Tibial nerve (tissue), 4 donors: Measurements from ENCODE around the gene HLCS. TPM values are rescaled to one million over a fixed set of nuclear protein-coding genes. Genes with fewer than 3 reads are reported as not detected.
"Not testable (repeated sequence)": the region's sequence is repeated elsewhere in the genome, so short reads cannot be mapped to it uniquely, and the experiment has no call there.

Experiments used
- DNase-seq, 2 donors: peaks; one replicate each; pipeline ENCODE4 v3.0.0-alpha.2; 2019; ENCODE audit warnings: low spot score in 2 of 2
- H3K27ac ChIP-seq, 4 donors: fragments of 200-600 bp; sonication (generic) in 3 of 4; one replicate each; pipeline ENCODE4 v1.5.1; 2017 to 2019; ENCODE audit warnings: mild to moderate bottlenecking in 1 of 4
- H3K27me3 ChIP-seq, 2 donors: fragments of 200-600 bp; sonication (generic) in 1 of 2; one replicate each; pipeline versions ENCODE4 v1.5.1 to v1.6.0; 2017 to 2019
- H3K36me3 ChIP-seq, 3 donors: fragments of 200-600 bp; sonication (generic); one replicate each; pipeline ENCODE4 v1.5.1; 2018 to 2019
- H3K4me1 ChIP-seq, 4 donors: fragments of 200-600 bp; sonication (generic) in 3 of 4; one replicate each; pipeline ENCODE4 v1.5.1; 2017 to 2019
- H3K4me3 ChIP-seq, 4 donors: fragments of 200-600 bp; sonication (generic) in 3 of 4; one replicate each; pipeline ENCODE4 v1.5.1; 2017 to 2019; ENCODE audit warnings: mild to moderate bottlenecking in 1 of 4, moderate library complexity in 1 of 4
- H3K9me3 ChIP-seq, 4 donors: fragments of 200-600 bp; sonication (generic) in 3 of 4; one replicate each; pipeline ENCODE4 v1.5.1; 2017 to 2019
- EP300 ChIP-seq, 2 donors: sonication (generic); formaldehyde crosslinking; IDR thresholded peaks; one replicate each; pipeline ENCODE4 v1.6.1; 2017; ENCODE audit warnings: antibody characterized with exemption in 2 of 2, mild to moderate bottlenecking in 1 of 2
- POLR2A ChIP-seq, 2 donors: fragments of 450-650 bp; IDR thresholded peaks; one replicate each; pipeline ENCODE4 v1.6.1; 2017; ENCODE audit warnings: antibody characterized with exemption in 2 of 2, mild to moderate bottlenecking in 2 of 2, moderate library complexity in 2 of 2
- WGBS, 2 donors: methylation state at CpG; one replicate each; pipeline ENCODE4 v1.1.5; 2018; 5-methylcytosine and 5-hydroxymethylcytosine counted together
- total RNA-seq, 4 donors: library from RNA; depleted of rRNA; stranded (reverse); fragments of >200 nt; gene quantifications; one replicate each; pipeline ENCODE4 v1.1.0, GENCODE V29; 2016
- TF ChIP-seq, protein P1 (sequence below), 5 experiments: fragments of 200-600 bp in 3 of 5; fragments of 450-650 bp in 2 of 5; sonication (generic) in 3 of 5; IDR thresholded peaks; one replicate each; pipeline ENCODE4 v1.5.1; 2016 to 2019; ENCODE audit warnings: antibody characterized with exemption in 5 of 5, mild to moderate bottlenecking in 3 of 5, moderate library complexity in 2 of 5

The HLCS gene
- total RNA-seq, 4 donors from 2014 or later, result 14.4 to 19.0 (median 17.4) TPM

DNA sequence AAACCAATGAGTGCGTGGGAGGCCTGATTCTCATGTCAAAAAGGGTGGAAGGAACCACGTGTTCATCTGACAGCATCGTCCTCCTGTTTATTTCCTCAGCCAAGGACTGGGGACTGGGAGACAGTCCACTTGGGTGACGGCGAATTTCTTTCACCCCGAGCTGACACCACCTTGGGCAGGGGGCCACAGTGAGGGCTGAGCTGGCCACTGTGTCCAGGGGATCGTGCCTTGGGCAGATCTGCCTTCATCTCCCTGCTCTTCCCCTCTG lies 145.5 kb downstream of the HLCS start:
- Histone ChIP-seq H3K27me3 (no peaks in the 10 kb centered on the region), H3K4me3 (no peak overlapping the region), H3K27ac (no peak overlapping the region), H3K9me3 (peaks cover 0 to 2% (median 0%) of the 10 kb centered on the region in 4 donors), H3K4me1 (no peaks in the 10 kb centered on the region), H3K36me3 (peaks cover 0 to 35% (median 0%) of the 10 kb centered on the region in 3 donors)
- DNase-seq, result no peak
- TF ChIP-seq, protein P1, sequence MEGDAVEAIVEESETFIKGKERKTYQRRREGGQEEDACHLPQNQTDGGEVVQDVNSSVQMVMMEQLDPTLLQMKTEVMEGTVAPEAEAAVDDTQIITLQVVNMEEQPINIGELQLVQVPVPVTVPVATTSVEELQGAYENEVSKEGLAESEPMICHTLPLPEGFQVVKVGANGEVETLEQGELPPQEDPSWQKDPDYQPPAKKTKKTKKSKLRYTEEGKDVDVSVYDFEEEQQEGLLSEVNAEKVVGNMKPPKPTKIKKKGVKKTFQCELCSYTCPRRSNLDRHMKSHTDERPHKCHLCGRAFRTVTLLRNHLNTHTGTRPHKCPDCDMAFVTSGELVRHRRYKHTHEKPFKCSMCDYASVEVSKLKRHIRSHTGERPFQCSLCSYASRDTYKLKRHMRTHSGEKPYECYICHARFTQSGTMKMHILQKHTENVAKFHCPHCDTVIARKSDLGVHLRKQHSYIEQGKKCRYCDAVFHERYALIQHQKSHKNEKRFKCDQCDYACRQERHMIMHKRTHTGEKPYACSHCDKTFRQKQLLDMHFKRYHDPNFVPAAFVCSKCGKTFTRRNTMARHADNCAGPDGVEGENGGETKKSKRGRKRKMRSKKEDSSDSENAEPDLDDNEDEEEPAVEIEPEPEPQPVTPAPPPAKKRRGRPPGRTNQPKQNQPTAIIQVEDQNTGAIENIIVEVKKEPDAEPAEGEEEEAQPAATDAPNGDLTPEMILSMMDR (IDR thresholded peaks at IDR 0.05), result no peak
- TF ChIP-seq POLR2A (IDR thresholded peaks at IDR 0.05) (no peak), EP300 (IDR thresholded peaks at IDR 0.05) (no peak)
- WGBS, 2 donors, result 54 to 60% methylated on average over 7 of the region's 7 CpGs

DNA sequence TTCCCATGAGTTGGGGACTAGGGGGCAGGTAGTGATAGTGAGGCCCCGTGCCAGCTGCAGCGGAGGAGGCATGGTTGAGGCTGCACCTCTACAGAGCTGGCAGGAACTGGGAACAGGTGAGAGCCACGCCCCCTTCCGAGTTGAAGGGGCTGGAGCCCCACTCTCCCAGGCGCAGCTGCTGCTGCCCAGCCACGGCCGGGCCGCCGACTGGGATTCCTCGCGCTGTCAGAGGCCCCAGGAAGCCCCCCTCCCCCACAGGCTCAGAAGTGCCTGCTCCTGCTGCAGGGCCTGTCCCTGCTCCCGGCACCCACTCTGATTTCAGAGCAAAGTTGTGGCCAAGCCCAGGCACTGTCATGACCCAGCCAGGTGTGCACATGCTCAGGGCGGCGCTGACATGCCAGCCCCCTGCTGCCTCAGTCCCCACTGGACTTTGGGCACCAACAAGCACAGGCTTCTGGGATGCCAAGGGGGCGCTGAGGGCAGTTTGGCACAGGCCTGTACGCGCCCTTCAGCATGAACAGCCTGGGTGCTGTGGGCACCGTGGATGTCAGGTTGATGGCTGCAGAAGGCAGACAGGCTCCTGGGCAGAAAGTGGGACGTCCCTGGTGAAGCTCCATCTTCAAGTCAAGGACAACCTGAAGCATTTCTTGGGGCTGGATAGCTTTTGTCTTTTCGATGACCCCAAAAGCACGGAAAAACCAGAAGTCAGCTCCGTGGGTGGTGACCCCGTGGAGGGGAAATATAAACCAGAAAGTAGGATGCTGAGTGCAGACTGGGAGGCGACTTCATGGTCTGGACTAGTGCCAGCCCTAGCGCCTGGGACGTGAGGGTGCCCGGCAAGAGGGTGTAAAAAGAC lies 146.1 kb downstream of the HLCS start:
- Histone ChIP-seq H3K27me3 (no peaks in the 10 kb centered on the region), H3K9me3 (peaks cover 0 to 2% (median 0%) of the 10 kb centered on the region in 4 donors), H3K36me3 (peaks cover 0 to 32% (median 0%) of the 10 kb centered on the region in 3 donors), H3K4me3 (no peak overlapping the region), H3K27ac (no peak overlapping the region), H3K4me1 (no peaks in the 10 kb centered on the region)
- no peak for DNase-seq
- WGBS, 2 donors, result 61 to 75% methylated on average over 16 to 23 of the region's 27 CpGs
- TF ChIP-seq EP300 (IDR thresholded peaks at IDR 0.05), result no peak
- TF ChIP-seq POLR2A (IDR thresholded peaks at IDR 0.05), result no peak
- TF ChIP-seq, protein P1 (IDR thresholded peaks at IDR 0.05), result no peak

DNA sequence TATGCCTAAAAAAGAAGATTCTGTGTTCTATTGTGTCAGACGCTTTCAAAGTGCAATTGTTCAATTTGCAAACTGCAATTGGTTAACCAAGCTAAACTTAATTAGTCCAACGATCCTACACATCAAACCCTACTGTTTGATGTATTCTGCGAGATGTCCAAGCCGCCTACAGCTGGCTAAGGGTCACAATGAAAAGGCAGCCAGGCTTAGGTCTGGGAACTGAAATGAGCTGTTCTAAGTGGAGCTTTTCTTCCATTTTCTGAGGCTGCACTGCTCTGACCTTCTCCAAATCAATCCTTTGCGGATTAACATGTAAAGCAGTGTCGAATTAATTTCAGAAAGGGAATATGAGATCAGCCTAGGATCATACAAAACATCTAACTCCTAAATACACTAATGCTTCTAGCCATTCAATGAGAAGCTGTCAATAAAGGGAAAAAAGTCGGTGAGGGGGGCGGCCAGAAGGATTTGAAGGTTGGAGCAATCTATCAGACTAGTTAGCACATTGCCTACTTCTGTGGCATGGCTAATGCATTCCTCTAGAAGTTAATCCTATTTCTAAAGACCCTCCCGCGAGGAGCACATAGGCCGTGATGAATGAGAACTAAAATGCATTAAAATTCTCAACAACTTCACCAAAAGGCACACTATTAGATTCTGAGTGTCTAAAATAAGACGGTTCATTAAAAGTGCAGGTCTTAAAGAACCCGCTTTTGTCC lies 148.6 kb downstream of the HLCS start:
- Histone ChIP-seq H3K27ac (no peak overlapping the region), H3K27me3 (no peaks in the 10 kb centered on the region), H3K4me3 (no peak overlapping the region), H3K4me1 (no peaks in the 10 kb centered on the region), H3K36me3 (peaks cover 0 to 15% (median 0%) of the 10 kb centered on the region in 3 donors), H3K9me3 (no peaks in the 10 kb centered on the region)
- TF ChIP-seq POLR2A (IDR thresholded peaks at IDR 0.05) (no peak), EP300 (IDR thresholded peaks at IDR 0.05) (no peak)
- TF ChIP-seq, protein P1 (IDR thresholded peaks at IDR 0.05), result no peak
- no peak for DNase-seq
- WGBS, 2 donors, result 77 to 80% methylated on average over 13 of the region's 13 CpGs

DNA sequence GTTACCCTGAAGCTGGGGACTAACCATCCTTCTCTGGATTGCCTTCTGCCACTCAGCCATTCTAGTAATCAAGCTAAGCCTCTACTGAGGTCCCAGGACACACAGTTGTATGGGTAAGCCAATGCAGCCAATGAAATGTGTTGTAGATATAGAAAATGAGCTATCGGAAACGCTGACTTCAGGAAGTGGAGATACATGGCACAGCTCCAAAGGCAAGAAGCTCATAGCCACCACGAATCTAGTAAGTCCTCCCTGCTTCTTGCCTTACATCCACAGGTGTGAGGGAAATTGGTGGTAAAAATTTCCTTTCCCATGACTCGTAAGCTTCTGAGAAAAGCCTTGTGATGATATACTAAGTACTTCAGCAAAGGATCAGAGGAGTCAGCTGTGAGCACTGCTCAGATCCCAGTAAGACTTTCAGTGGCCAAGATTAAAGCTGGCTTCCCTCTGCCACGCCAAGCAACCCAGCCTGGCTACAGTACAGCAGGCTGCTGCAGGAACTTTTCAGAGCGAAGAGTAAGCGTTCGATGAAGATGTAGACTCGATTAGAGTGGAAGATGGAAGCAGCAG lies 149.8 kb downstream of the HLCS start:
- Histone ChIP-seq H3K9me3 (no peaks in the 10 kb centered on the region), H3K4me3 (no peak overlapping the region), H3K4me1 (no peaks in the 10 kb centered on the region), H3K36me3 (peaks cover 0 to 8% (median 0%) of the 10 kb centered on the region in 3 donors), H3K27me3 (no peaks in the 10 kb centered on the region), H3K27ac (no peak overlapping the region)
- 87 to 90% methylated on average over 9 of the region's 9 CpGs for WGBS, 2 donors
- no peak for TF ChIP-seq EP300 (IDR thresholded peaks at IDR 0.05)
- TF ChIP-seq POLR2A (IDR thresholded peaks at IDR 0.05), result no peak
- TF ChIP-seq, protein P1 (IDR thresholded peaks at IDR 0.05), result no peak
- DNase-seq, result no peak

DNA sequence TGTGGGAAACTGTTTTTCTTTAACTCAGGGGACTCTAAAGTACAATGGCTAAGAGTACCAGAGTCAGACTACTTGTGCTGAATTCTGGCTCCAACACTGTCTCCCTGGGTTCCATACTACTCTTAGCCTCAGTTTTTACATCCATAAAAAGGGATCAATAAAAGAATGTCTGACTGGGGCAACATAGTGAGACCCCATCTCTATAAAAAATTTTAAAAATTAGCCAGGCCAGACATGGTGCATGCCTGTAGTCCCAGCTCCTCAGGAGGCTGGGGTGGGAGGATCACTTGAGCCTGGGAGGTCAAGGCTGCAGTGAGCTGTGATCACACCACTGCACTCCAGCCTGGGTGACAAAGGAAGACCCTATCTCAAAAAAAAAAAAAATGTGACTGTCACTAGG lies 150.4 kb downstream of the HLCS start:
- not testable (repeated sequence) for H3K27ac ChIP-seq, DNase-seq, H3K9me3 ChIP-seq, H3K4me1 ChIP-seq, H3K36me3 ChIP-seq, H3K4me3 ChIP-seq, H3K27me3 ChIP-seq
